A549 (cell line): ENCODE measurements around the gene FUZ. TPM values are rescaled to one million over a fixed set of nuclear protein-coding genes. Genes with fewer than 3 reads are reported as not detected.

Source experiments
- ATAC-seq, 2 experiments: fragments of 200-7000 bp in 1 of 2; fragments of >200 bp in 1 of 2; cut with Nextera tagmentation in 1 of 2; cut with Tn5 transposase in 1 of 2; 3 replicates each; pipeline versions ENCODE4 v1.8.0 to v1.9.1; 2018 to 2020; ENCODE audit warnings: mild to moderate bottlenecking in 1 of 2, moderate library complexity in 1 of 2
- CTCF ChIA-PET: fragments of 300-600 bp; sonication (Branson Sonifier 250); formaldehyde crosslinking; extraction: SDS; loops from one replicate; lab custom pipeline; 2021; ENCODE audit warnings: antibody characterized with exemption, inconsistent platforms; lab: Yijun Ruan, JAX
- POLR2A ChIA-PET: fragments of 350-600 bp; formaldehyde crosslinking; extraction: SDS; loops from one replicate; lab custom pipeline; 2021; ENCODE audit warnings: antibody characterized with exemption, inconsistent platforms; lab: Yijun Ruan, JAX
- DNase-seq, 2 experiments: peaks; one replicate each; pipeline versions ENCODE4 v3.0.0 to v3.0.0-alpha.2; 2011 to 2016; ENCODE audit warnings: low read depth in 1 of 2, low spot score in 1 of 2
- FAIRE-seq: peaks from 2 replicates; lab custom pipeline; 2011; peaks lifted over from hg19 to GRCh38; lab: Jason Lieb, UNC
- H3K27ac ChIP-seq, 2 experiments: fragments of >200 bp; sonication (Bioruptor Twin); formaldehyde crosslinking; 3 replicates each; pipeline ENCODE4 v1.5.1; 2016 to 2017
- H3K4me1 ChIP-seq: fragments of >200 bp; sonication (Bioruptor Twin); formaldehyde crosslinking; 3 replicates; pipeline ENCODE4 v1.6.1; 2016
- H3K4me2 ChIP-seq: fragments of >200 bp; sonication (Bioruptor Twin); formaldehyde crosslinking; 3 replicates; pipeline ENCODE4 v1.6.1; 2016
- H3K4me3 ChIP-seq: fragments of >200 bp; sonication (Bioruptor Twin); formaldehyde crosslinking; 3 replicates; pipeline ENCODE4 v1.5.1; 2016
- H3K9me3 ChIP-seq: fragments of >200 bp; sonication (Bioruptor Twin); formaldehyde crosslinking; 3 replicates; pipeline ENCODE4 v1.6.1; 2016
- ATOH8 ChIP-seq: fragments of 250-450 bp; sonication (Bioruptor Pico); IDR thresholded peaks from 2 replicates; pipeline ENCODE4 v1.5.0; 2020; ENCODE audit warnings: low read depth, mild to moderate bottlenecking, moderate library complexity
- BHLHE40 ChIP-seq: IDR thresholded peaks from 2 replicates; pipeline ENCODE4 v1.6.1; 2012; ENCODE audit warnings: low read depth, low read length, inconsistent platforms
- CBX8 ChIP-seq: fragments of 200-600 bp; sonication (generic); IDR thresholded peaks from 2 replicates; pipeline ENCODE4 v1.6.1; 2016
- CTCF ChIP-seq: fragments of >200 bp; sonication (Bioruptor Twin); formaldehyde crosslinking; IDR thresholded peaks from 3 replicates; pipeline ENCODE4 v1.5.1; 2016
- EHMT2 ChIP-seq: fragments of 200-600 bp; sonication (generic); IDR thresholded peaks from 2 replicates; pipeline ENCODE4 v1.6.1; 2016; ENCODE audit warnings: antibody characterized with exemption, low read depth, mild to moderate bottlenecking, moderate library complexity
- ELK1 ChIP-seq: fragments of 150-350 bp; IDR thresholded peaks from 2 replicates; pipeline ENCODE4 v1.6.1; 2014; ENCODE audit warnings: low read depth, mild to moderate bottlenecking, low read length
- GATA3 ChIP-seq: IDR thresholded peaks from 2 replicates; pipeline ENCODE4 v1.6.1; 2012; ENCODE audit warnings: borderline replicate concordance
- HEYL ChIP-seq: fragments of 250-450 bp; sonication (Bioruptor Pico); IDR thresholded peaks from 2 replicates; pipeline ENCODE4 v1.8.0; 2021; ENCODE audit warnings: mild to moderate bottlenecking, moderate library complexity
- HOXA7 ChIP-seq: fragments of 250-450 bp; sonication (Bioruptor Pico); IDR thresholded peaks from 2 replicates; pipeline ENCODE4 v1.5.0; 2020; ENCODE audit warnings: mild to moderate bottlenecking, moderate library complexity
- HOXB5 ChIP-seq: fragments of 250-450 bp; sonication (Bioruptor Pico); IDR thresholded peaks from 2 replicates; pipeline ENCODE4 v1.5.0; 2020; ENCODE audit warnings: mild to moderate bottlenecking, moderate library complexity
- KDM1A ChIP-seq: fragments of 200-600 bp; sonication (generic); IDR thresholded peaks from 2 replicates; pipeline ENCODE4 v1.6.1; 2016; ENCODE audit warnings: low read depth, mild to moderate bottlenecking
- KDM5A ChIP-seq: fragments of 200-600 bp; sonication (generic); IDR thresholded peaks from 2 replicates; pipeline ENCODE4 v1.6.1; 2016; ENCODE audit warnings: antibody characterized with exemption, mild to moderate bottlenecking
- MAFK ChIP-seq: fragments of 450-650 bp; IDR thresholded peaks from 2 replicates; pipeline ENCODE4 v1.6.1; 2014; ENCODE audit not compliant: partially characterized antibody
- MYC ChIP-seq: IDR thresholded peaks from 2 replicates; pipeline ENCODE4 v1.6.1; 2012; ENCODE audit warnings: mild to moderate bottlenecking, inconsistent platforms, low read length, improper control_type of control experiment, borderline replicate concordance
- PHF8 ChIP-seq: fragments of 200-600 bp; sonication (generic); IDR thresholded peaks from 2 replicates; pipeline ENCODE4 v1.6.1; 2016; ENCODE audit warnings: low read depth, mild to moderate bottlenecking, antibody characterized with exemption, moderate library complexity, borderline replicate concordance
- RAD21 ChIP-seq, 2 experiments: fragments of >200 bp in 1 of 2; sonication (Bioruptor Twin) in 1 of 2; formaldehyde crosslinking in 1 of 2; IDR thresholded peaks in 1 of 2; conservative IDR thresholded peaks in 1 of 2; 2 replicates in 1 of 2; 3 replicates in 1 of 2; pipeline ENCODE4 v1.6.1; 2012 to 2018; ENCODE audit warnings: inconsistent platforms in 1 of 2
- RCOR1 ChIP-seq: fragments of 150-350 bp; IDR thresholded peaks from 2 replicates; pipeline ENCODE4 v1.6.1; 2014; ENCODE audit warnings: antibody characterized with exemption, low read length, low read depth
- REST ChIP-seq: fragments of 200-600 bp; sonication (generic); IDR thresholded peaks from 2 replicates; pipeline ENCODE4 v1.6.1; 2016; ENCODE audit warnings: antibody characterized with exemption, mild to moderate bottlenecking, moderate library complexity
- RFX5 ChIP-seq: fragments of 450-650 bp; IDR thresholded peaks from 2 replicates; pipeline ENCODE4 v1.7.1; 2014; ENCODE audit warnings: antibody characterized with exemption, mild to moderate bottlenecking, moderate library complexity
- SMC3 ChIP-seq: fragments of >200 bp; sonication (Bioruptor Twin); formaldehyde crosslinking; IDR thresholded peaks from 3 replicates; pipeline ENCODE4 v1.6.1; 2018; ENCODE audit warnings: inconsistent platforms
- TFCP2L1 ChIP-seq: fragments of 250-450 bp; sonication (Bioruptor Pico); IDR thresholded peaks from 2 replicates; pipeline ENCODE4 v1.5.0; 2021; ENCODE audit warnings: mild to moderate bottlenecking
- USF2 ChIP-seq: fragments of 450-650 bp; IDR thresholded peaks from 2 replicates; pipeline ENCODE4 v1.6.1; 2014; ENCODE audit warnings: antibody characterized with exemption
- ZNF302 ChIP-seq: fragments of 250-450 bp; sonication (Bioruptor Pico); IDR thresholded peaks from 2 replicates; pipeline ENCODE4 v1.9.0; 2021; ENCODE audit warnings: inconsistent platforms, mild to moderate bottlenecking, moderate library complexity
- ZSCAN20 ChIP-seq: fragments of 250-450 bp; sonication (Bioruptor Pico); IDR thresholded peaks from 2 replicates; pipeline ENCODE4 v1.8.0; 2022; ENCODE audit warnings: mild to moderate bottlenecking, moderate library complexity
- WGBS: methylation state at CpG from one replicate; pipeline ENCODE4 v1.1.6; 2017; ENCODE audit errors: missing lambda C conversion rate; 5-methylcytosine and 5-hydroxymethylcytosine counted together
- polyA plus RNA-seq, 4 experiments: library from polyadenylated mRNA; depleted of rRNA in 3 of 4; stranded (reverse); fragments of >200 nt; fragmentation: RNase III in 1 of 4; extraction: RNeasy Plus Mini Kit Qiagen cat#74134 plus additional on column Dnase treatment in 1 of 4; gene quantifications; 2 replicates in 3 of 4; 3 replicates in 1 of 4; pipeline ENCODE4 v1.2.3, GENCODE V29; 2011 to 2017

FUZ gene
- polyA plus RNA-seq, 2 of the 4 experiments (the other 2 are of a cell fraction) = 12.5 to 21.7 TPM

- no peak for TF ChIP-seq KDM5A
- TF ChIP-seq SMC3 = no peak
- TF ChIP-seq, all 56 proteins: peak for 0
These were observed 16.6 kb upstream of the FUZ start (continued) for GRCh38 chr19:49829721-49830120.

- WGBS = 82% methylated on average over 8 of the region's 8 CpGs
- no peak overlapping the region for H3K27ac ChIP-seq
- H3K4me1 ChIP-seq = no peaks in the 10 kb centered on the region
- no peak for DNase-seq
- no peak overlapping the region for H3K4me2 ChIP-seq
- FAIRE-seq = no peak
- ChIA-PET CTCF (interaction anchor here (1.0 to 1.7 kb wide), 3 partner anchors 10 to 61 kb away, joined by 3 to 7 read pairs (median 4); no protein-coding TSS in a partner anchor), POLR2A (no interaction called here)
- TF ChIP-seq GATA3 = no peak
- TF ChIP-seq CBX8 = no peak
- no peak for TF ChIP-seq KDM5A
- no peak for TF ChIP-seq HOXA7 (CRISPR knock-in tag)
- no peak for TF ChIP-seq MYC
- TF ChIP-seq PHF8 = no peak
- no peak for TF ChIP-seq BHLHE40
- TF ChIP-seq ELK1 = no peak
- no peak for TF ChIP-seq MAFK
- no peak for TF ChIP-seq TFCP2L1 (CRISPR knock-in tag)
- no peak for TF ChIP-seq ZNF302 (CRISPR knock-in tag)
- no peak for TF ChIP-seq RAD21 (conservative IDR thresholded peaks at IDR 0.05 in 1 of 2, IDR thresholded peaks at IDR 0.05 in 1 of 2)
- no peak for TF ChIP-seq RCOR1
- no peak for TF ChIP-seq ATOH8 (CRISPR knock-in tag)
- TF ChIP-seq REST = no peak
- no peak for TF ChIP-seq ZSCAN20 (CRISPR knock-in tag)
- no peak for TF ChIP-seq HOXB5 (CRISPR knock-in tag)
- no peak for TF ChIP-seq KDM1A
- TF ChIP-seq EHMT2 = no peak
- no peaks in the 10 kb centered on the region for H3K9me3 ChIP-seq
- no peak for ATAC-seq
- H3K4me3 ChIP-seq = no peak overlapping the region
These were observed 16.1 kb upstream of the FUZ start for GRCh38 chr19:49829200-49829599.

GRCh38 chr19:49827034-49827433, 13.9 kb upstream of the FUZ start:
- no peak overlapping the region for H3K4me2 ChIP-seq
- POLR2A ChIA-PET = no interaction called here
- no peak overlapping the region for H3K4me3 ChIP-seq
- H3K4me1 ChIP-seq = no peaks in the 10 kb centered on the region
- no peaks in the 10 kb centered on the region for H3K9me3 ChIP-seq
- no peak for DNase-seq
- WGBS = 92% methylated on average over 14 of the region's 14 CpGs
- CTCF ChIA-PET = interaction anchor here (1.0 kb wide), 1 partner anchor 23 kb away, joined by 4 read pairs; no protein-coding TSS in a partner anchor
- ATAC-seq = no peak
- no peak for FAIRE-seq
- no peak overlapping the region for H3K27ac ChIP-seq
- no peak for TF ChIP-seq HEYL (CRISPR knock-in tag)
- TF ChIP-seq PHF8 = no peak
- TF ChIP-seq ZNF302 (CRISPR knock-in tag) = no peak
- TF ChIP-seq CTCF = no peak
- no peak for TF ChIP-seq REST
- TF ChIP-seq USF2 = no peak
- no peak for TF ChIP-seq SMC3
- no peak for TF ChIP-seq RFX5
